Activated T-cell treated with anti-CD3 and anti-CD28 coated beads, Interleukin-2, amount 50 U/mL, for 24 hours (primary cell): ENCODE measurements around the gene ENPP6.
"Not testable (repeated sequence)": the region's sequence is repeated elsewhere in the genome, so short reads cannot be mapped to it uniquely, and the experiment has no call there.

Experiments
- DNase-seq: peaks from one replicate; pipeline ENCODE4 v3.0.0-alpha.2; 2020
- H3K27ac Mint-ChIP-seq: 2 replicates; pipeline ENCODE4 v1.8.0; 2020; ENCODE audit warnings: mild to moderate bottlenecking, mixed read lengths
- H3K27me3 Mint-ChIP-seq: 2 replicates; pipeline ENCODE4 v1.8.0; 2020; ENCODE audit warnings: mixed read lengths
- H3K36me3 Mint-ChIP-seq: 2 replicates; pipeline ENCODE4 v1.8.0; 2020; ENCODE audit warnings: low read depth, mixed read lengths
- H3K4me1 Mint-ChIP-seq: 2 replicates; pipeline ENCODE4 v1.8.0; 2020; ENCODE audit warnings: low read depth, mixed read lengths
- H3K4me3 Mint-ChIP-seq: 2 replicates; pipeline ENCODE4 v1.8.0; 2020; ENCODE audit warnings: mild to moderate bottlenecking, moderate library complexity, mixed read lengths
- H3K9me3 Mint-ChIP-seq: 2 replicates; pipeline ENCODE4 v1.8.0; 2020; ENCODE audit warnings: mixed read lengths

Gene ENPP6

DNA sequence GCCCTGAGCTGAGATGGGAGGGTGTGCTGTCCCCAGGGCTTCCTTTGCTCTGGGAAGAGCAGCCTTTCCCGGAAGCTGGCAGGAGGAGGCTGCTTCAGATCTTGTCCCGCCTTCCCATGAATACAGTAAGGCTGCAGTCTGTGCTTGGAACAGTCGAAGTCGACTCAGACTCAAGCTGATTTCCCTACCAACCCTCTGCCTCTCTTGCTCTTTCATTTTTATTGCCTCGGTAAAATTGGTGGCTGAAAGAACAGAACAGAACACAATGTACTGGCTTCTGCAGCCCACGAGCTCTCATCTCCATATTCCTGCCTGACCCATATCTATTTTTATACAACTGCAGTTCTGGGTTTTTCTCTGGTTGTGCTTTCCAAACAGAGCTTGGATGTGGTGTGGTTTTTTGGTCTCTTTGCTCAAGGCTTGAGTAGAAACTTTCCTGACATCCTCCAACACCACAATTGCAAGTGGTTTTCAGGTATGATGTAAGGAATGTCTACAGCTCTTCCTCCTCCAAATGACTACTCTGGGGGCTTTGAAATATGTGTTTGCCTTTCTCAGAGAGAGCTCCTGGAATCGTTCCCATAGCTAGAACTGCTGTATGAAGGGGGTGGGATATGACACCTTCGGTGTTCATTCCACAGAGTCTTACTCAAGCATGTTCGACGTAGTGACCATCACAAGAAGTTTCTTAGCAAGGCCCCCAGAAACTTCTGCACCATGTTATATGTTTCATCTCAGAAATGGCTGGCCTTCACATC, 61.3 kb downstream of the ENPP6 start:
- no peaks in the 10 kb centered on the region for H3K9me3 Mint-ChIP-seq
- H3K4me3 Mint-ChIP-seq = no peak overlapping the region
- H3K4me1 Mint-ChIP-seq = no peaks in the 10 kb centered on the region
- no peaks in the 10 kb centered on the region for H3K36me3 Mint-ChIP-seq
- peaks cover 33% of the 10 kb centered on the region for H3K27me3 Mint-ChIP-seq
- H3K27ac Mint-ChIP-seq = no peak overlapping the region
- DNase-seq = no peak

DNA sequence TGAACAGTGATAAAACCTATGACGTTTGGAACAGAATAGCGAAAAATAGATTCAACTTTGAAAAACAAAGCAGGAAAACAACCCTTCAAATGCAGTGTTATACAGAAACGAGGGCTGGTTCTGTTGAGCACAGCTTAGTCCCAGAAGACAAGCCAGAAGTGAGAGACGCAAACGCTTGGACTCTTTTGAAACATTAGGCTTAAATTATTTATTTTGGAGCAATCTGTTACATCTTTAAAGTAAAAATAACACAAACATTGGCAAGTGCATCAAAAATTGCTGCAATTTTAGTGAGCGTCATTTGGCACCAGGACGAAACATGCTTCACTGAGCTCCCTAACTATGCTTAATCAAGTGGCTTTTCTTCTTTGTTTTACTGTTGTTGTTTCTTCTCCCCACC, 63.5 kb downstream of the ENPP6 start:
- no peaks in the 10 kb centered on the region for H3K36me3 Mint-ChIP-seq
- peaks cover 15% of the 10 kb centered on the region for H3K27me3 Mint-ChIP-seq
- no peak for DNase-seq
- H3K9me3 Mint-ChIP-seq = no peaks in the 10 kb centered on the region
- no peaks in the 10 kb centered on the region for H3K4me1 Mint-ChIP-seq
- H3K27ac Mint-ChIP-seq = no peak overlapping the region
- H3K4me3 Mint-ChIP-seq = no peak overlapping the region

DNA sequence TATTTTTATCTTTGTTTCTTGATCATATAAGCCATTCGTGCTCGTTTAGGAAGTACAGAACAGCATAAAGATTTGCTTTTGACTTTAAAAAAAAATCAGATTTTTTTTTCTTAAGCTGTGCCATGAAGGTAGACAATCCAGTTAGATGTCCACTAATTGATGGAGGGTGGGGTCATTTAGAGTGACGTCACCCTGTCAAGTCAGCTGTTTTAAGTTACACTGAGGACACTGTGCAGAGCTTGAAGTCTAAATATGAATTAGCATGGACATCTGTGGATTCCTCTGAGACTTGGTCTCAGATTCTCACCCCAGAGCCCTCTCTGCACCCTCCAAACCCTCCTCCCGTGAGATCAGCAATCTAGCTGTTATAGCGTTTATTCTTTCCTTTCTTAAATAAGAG, 63.9 kb downstream of the ENPP6 start:
- H3K27ac Mint-ChIP-seq = no peak overlapping the region
- H3K36me3 Mint-ChIP-seq = no peaks in the 10 kb centered on the region
- no peaks in the 10 kb centered on the region for H3K9me3 Mint-ChIP-seq
- peaks cover 10% of the 10 kb centered on the region for H3K27me3 Mint-ChIP-seq
- no peaks in the 10 kb centered on the region for H3K4me1 Mint-ChIP-seq
- no peak for DNase-seq
- H3K4me3 Mint-ChIP-seq = no peak overlapping the region

DNA sequence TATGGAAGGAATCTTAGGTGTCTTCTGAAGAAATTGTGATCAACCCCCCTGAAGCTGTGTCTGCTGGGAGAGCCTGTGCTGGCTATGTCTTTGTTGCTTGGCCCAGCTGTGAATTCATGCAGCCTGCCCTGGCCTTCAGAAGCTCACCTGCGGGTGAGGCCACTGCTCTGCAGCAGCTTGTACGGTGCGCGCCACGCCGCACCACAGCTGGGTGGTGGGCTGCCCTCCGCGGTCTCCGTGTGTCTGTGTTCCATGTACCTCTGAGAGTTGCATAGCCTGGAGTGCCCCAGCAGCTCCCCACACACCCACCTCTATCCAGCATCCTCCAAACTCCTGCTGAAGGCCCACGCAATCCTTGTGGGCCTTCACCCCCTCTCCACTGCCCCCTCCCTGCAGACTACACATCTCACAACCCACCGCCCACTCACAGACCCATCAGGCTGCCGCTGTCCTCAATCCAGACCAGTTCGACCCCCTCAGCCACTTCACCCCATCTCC, 65.6 kb downstream of the ENPP6 start:
- Mint-ChIP-seq H3K4me1 (peaks cover 4% of the 10 kb centered on the region), H3K9me3 (no peaks in the 10 kb centered on the region), H3K27ac (no peak overlapping the region), H3K27me3 (peaks cover 3% of the 10 kb centered on the region), H3K4me3 (no peak overlapping the region), H3K36me3 (no peaks in the 10 kb centered on the region)
- DNase-seq = no peak

DNA sequence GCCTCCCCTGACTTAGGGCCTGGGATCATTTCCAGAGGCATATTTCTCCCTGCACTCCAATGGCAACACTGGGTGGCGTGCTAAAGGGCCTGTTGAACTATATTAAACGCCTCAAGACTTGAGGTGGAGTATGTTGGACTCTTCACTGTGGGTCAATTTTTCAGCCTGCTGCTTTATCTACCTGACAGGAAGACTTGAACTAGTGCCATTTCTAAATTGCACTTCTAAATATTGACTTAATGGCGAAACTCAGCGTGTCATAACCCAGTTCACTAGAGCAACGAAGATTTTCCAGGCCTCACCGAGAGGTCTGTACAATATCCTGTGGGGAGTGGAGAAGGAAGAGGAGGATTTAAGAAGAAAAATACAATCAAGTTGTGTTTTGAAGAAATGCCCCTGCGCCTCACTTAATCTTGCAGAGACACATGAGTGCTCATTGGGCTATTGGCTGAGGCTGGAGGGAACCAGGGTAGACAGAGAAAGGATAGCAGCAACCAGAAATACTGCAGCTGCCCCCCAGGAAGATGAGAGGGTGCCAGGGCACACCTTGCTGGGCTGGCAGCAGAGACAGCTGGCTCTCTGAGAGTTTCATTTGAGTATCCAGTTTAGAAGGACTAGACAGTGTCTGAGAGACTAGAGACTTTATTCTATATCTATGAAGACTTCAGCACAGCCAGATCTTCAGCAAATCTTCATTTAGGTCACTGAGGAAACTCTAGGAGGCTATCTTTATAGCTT, 67.4 kb downstream of the ENPP6 start:
- no peak overlapping the region for H3K4me3 Mint-ChIP-seq
- no peak for DNase-seq
- no peaks in the 10 kb centered on the region for H3K9me3 Mint-ChIP-seq
- H3K27ac Mint-ChIP-seq = no peak overlapping the region
- no peaks in the 10 kb centered on the region for H3K36me3 Mint-ChIP-seq
- H3K4me1 Mint-ChIP-seq = peaks cover 4% of the 10 kb centered on the region
- H3K27me3 Mint-ChIP-seq = peaks cover 3% of the 10 kb centered on the region

DNA sequence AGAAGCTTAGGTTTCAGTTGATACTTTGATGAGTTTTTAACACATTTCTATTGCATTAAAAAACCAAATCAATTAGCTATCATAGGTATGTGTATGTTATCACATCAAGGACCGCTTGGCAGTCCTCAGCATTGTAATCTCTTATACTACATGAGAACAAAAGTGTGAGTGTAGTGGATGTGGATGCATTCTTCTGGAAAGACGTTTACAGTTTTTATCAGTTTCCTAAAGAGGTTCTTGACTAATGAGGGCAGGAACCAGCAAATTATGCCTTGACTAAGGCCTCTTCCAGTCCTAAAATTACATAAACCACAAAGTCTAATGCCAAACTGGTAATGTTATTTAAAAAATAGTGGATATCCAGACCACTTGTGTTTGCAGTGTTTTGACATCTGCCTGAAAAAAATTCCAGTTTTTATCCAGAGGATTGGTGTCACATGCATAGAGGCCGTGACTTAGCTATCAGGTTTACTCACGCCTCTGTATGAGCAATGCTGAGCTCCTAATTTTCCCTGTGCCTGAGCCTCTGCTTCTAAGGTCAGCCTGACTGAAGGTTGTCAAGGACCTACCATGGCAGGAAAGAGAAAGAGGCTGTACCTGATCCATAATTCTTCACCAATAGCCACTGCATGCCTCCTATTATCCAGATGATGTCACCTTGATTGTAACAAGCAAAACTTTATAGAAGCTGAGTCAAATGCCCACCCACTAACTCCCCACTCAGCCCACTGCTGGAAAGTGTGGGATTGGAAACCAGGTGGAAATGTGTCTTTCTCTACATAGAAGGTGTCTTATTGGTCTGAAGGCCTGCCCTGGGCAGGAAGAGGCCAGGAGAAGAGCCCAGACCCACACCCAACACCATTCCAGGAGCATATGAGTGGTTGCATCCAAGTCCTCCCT, 68.7 kb downstream of the ENPP6 start:
- no peak for DNase-seq
- Mint-ChIP-seq H3K4me3 (no peak overlapping the region), H3K27me3 (peaks cover 3% of the 10 kb centered on the region), H3K27ac (no peak overlapping the region), H3K9me3 (no peaks in the 10 kb centered on the region), H3K36me3 (no peaks in the 10 kb centered on the region), H3K4me1 (peaks cover 4% of the 10 kb centered on the region)

DNA sequence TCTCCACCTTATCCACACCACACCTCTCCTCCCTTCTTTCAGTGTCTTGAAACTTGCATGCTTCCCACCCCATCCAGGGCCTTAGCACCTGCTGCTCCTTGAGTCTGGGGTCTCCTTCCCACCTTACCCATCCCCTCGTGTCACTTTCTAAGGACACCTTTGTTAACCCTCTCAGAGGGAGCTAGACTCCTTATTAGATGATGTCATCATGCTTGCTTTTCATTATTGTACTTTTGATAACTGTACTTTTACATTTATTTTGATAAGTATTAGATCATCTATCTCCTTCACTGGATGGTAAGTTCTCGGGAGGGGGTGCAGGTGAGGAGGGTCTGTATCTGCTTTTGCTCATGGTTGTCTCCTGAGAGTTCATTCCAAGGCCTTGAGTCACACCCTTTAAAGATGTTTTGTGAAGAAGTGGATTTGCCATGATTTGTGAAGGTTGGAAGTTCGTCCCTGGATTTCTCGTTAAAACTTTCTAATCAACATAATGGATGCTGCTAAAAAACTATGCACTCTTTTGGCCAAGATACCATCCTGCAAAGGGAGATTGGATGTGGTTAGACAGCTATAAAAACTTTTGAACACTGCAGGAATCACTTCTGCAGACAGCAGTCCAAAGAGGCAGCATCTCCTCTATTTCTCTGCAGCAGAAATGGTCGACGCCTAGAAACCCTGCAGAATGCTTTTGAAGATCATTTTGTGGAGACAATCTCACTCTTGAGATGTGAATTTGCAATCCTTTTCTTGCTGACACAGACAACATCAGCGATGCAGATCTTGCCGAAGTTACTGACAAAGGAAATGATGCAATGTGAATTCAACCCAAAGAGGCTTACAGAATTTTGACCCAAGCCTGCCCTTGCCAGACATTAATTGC, 69.6 kb downstream of the ENPP6 start:
- H3K27ac Mint-ChIP-seq = no peak overlapping the region
- no peaks in the 10 kb centered on the region for H3K36me3 Mint-ChIP-seq
- peaks cover 9% of the 10 kb centered on the region for H3K27me3 Mint-ChIP-seq
- H3K4me3 Mint-ChIP-seq = no peak overlapping the region
- DNase-seq = no peak
- H3K9me3 Mint-ChIP-seq = no peaks in the 10 kb centered on the region
- H3K4me1 Mint-ChIP-seq = peaks cover 4% of the 10 kb centered on the region

DNA sequence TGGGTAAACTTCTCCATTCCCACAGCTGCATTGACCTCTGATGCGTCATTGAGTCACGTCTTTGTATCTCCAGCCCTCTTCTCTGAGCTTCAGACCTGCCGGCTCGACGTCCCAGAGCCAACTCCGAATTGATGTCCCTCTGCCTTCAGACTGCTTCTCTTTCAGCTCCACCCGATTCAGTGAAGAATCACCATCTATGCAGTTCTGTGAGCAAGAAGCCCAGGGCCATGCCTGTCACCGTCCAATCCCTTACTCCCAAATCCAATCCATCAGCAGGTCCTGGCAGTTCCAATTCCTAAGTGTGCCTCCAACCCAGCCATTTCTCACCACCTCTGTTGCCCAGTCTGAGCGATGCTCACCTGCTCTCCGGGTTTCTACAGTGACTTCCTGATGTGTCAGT, 70.7 kb downstream of the ENPP6 start:
- Mint-ChIP-seq H3K4me1 (peaks cover 4% of the 10 kb centered on the region), H3K27ac (no peak overlapping the region), H3K4me3 (no peak overlapping the region), H3K27me3 (peaks cover 6% of the 10 kb centered on the region), H3K36me3 (no peaks in the 10 kb centered on the region), H3K9me3 (no peaks in the 10 kb centered on the region)
- DNase-seq = no peak

DNA sequence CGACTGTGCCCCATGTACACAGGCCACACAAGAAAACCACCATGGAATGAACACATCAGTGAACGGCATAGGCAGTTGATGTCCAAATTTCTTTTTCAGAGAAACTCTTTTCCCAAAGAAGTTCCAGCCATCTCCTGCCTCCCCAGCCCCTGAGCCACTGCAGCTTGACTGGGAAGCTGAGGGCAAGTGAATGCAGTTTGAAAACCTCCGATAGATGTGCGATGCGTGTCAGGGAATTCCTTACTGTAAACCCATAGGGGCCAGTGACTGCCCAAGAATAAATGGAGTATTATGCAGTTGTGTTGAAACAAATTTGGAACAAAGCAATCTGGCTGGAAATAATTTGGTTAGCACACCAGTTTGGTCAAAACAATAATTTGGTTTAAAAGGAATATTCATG, 72.1 kb downstream of the ENPP6 start:
- no peaks in the 10 kb centered on the region for H3K36me3 Mint-ChIP-seq
- H3K27ac Mint-ChIP-seq = no peak overlapping the region
- H3K4me1 Mint-ChIP-seq = peaks cover 4% of the 10 kb centered on the region
- no peak overlapping the region for H3K4me3 Mint-ChIP-seq
- DNase-seq = no peak
- peaks cover 4% of the 10 kb centered on the region for H3K9me3 Mint-ChIP-seq
- H3K27me3 Mint-ChIP-seq = peaks cover 10% of the 10 kb centered on the region

DNA sequence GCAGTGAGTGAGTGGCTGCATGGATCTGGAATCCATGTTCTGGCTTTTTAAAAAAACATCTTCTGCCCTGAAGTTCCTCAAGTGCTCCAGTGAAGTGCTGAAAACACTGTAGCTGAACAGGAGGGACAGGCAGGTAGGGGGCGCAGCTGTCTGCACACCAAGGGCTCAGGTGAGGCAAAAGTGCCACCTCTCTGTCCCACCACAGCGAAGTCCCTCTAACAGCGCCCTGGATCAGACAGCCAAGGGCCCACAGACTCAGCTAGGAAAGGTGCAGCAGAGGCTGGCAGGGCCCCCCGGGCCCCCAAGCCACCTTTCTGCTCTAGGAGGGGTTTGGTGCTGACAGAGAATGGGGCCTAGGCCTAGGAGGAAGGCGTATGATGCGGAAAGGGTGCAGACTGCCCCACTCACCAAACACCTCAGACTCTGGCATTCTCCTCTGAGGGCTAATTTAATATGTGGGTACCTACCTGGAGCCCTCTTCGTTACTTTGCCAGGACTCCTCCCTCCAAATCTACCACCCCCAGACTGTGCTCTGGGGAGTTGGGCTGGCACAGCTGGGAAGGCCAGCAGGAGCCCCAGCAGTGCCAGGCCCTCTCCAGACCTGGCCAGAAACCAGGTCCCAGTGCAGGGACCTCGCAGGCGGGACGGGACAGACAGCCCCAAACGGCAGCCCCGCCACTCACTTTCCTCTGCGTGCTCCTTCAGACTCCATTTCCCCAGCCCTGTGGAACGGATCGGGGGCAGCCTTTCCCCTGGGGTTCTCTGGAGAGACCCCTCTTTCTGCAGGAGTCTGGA, 73.7 kb downstream of the ENPP6 start:
- Mint-ChIP-seq H3K4me3 (no peak overlapping the region), H3K9me3 (peaks cover 4% of the 10 kb centered on the region), H3K27me3 (peaks cover 10% of the 10 kb centered on the region), H3K4me1 (peaks cover 4% of the 10 kb centered on the region), H3K27ac (no peak overlapping the region), H3K36me3 (no peaks in the 10 kb centered on the region)
- no peak for DNase-seq

DNA sequence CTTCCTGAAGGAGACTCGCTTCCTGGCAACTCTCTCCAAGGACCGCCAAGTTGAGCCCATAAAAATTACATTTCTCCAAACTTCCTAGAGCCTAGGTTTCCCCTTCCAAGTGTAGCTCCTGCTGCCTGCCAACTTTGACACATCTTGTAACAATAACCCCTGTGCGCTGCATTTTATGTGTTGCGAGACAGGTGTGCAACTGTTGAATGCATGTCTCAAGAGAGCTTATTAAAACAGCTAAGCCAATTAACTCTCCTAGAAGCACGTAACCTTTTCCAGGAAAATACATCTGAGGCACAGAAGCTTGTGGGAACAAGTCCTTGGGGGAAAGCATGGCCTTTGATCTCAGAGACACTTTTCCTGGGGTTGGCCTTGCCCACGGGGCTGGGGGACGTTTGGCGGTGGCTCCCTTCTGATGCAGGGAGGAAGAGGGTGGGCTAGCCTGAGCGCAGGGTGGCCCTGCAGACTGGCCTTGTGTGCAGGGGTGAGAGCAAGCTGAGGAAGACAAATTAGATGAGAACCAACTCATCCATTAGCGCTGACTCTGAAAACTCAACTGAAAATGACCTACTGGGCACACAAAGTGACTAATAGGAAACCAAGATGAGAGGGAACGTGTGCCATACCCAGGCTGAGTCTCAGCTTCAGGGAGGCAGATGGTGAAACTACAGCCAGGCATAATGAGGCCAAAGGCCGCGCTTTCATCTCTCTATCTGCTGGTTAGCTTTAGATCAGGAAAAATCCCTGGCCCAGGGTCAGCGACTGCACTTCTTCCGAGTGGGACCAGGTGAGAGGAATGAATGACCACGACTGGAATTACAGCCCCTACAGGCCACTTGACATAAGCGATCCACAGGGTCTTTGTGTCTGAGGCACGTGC, 75.3 kb downstream of the ENPP6 start:
- H3K36me3 Mint-ChIP-seq = no peaks in the 10 kb centered on the region
- H3K27ac Mint-ChIP-seq = no peak overlapping the region
- H3K4me3 Mint-ChIP-seq = no peak overlapping the region
- peaks cover 10% of the 10 kb centered on the region for H3K27me3 Mint-ChIP-seq
- H3K4me1 Mint-ChIP-seq = no peaks in the 10 kb centered on the region
- no peak for DNase-seq
- H3K9me3 Mint-ChIP-seq = peaks cover 7% of the 10 kb centered on the region

DNA sequence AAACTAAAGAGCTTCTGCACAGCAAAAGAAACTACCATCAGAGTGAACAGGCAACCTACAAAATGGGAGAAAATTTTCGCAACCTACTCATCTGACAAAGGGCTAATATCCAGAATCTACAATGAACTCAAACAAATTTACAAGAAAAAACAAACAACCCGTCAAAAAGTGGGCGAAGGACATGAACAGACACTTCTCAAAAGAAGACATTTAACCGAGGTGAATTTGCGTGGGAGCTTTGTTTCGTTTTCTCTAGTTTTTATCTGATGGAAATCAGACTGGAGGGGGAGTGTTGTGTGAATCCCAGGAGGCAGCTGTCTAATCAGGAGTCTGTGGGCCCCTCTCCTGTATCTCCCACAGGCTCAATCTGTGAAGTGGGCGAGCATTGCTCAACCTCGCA, 76.8 kb downstream of the ENPP6 start:
- H3K36me3 Mint-ChIP-seq, H3K4me1 Mint-ChIP-seq, H3K4me3 Mint-ChIP-seq, H3K27ac Mint-ChIP-seq, DNase-seq: not testable (repeated sequence)
- peaks cover 15% of the 10 kb centered on the region for H3K9me3 Mint-ChIP-seq
- peaks cover 17% of the 10 kb centered on the region for H3K27me3 Mint-ChIP-seq
